Loucy (cell line): ENCODE results near the gene CYP19A1.

Source experiments
- CTCF ChIP-seq: fragments of 200-600 bp; sonication (generic); conservative IDR thresholded peaks from 2 replicates; pipeline ENCODE4 v1.5.1; 2014; ENCODE audit warnings: mild to moderate bottlenecking, antibody characterized with exemption, low read length
- EZH2phosphoT487 ChIP-seq: fragments of 200-600 bp; IDR thresholded peaks from 2 replicates; pipeline ENCODE4 v1.6.1; 2018; ENCODE audit warnings: antibody characterized with exemption, mild to moderate bottlenecking, moderate library complexity, borderline replicate concordance

- TF ChIP-seq CTCF (no peak), EZH2phosphoT487 (no peak)
Measured at GRCh38 chr15:51328926-51329325, 9.5 kb downstream of the CYP19A1 start.
